ENCODE measurements around the gene TOP2B.

The TOP2B gene

GRCh38 chr3:25581823-25582222 is 82.9 kb downstream of the TOP2B start:
- DNase-seq = no peak

- DNase-seq = no peak
Measured at GRCh38 chr3:25581335-25581734, 83.4 kb downstream of the TOP2B start.

GRCh38 chr3:25580534-25580933 is 84.2 kb downstream of the TOP2B start:
- DNase-seq = no peak

GRCh38 chr3:25578059-25578458 is 86.6 kb downstream of the TOP2B start:
- DNase-seq = no peak

- DNase-seq = no peak
Measured at GRCh38 chr3:25576831-25577454, 87.8 kb downstream of the TOP2B start.

- DNase-seq = no peak
Measured at GRCh38 chr3:25576146-25576545, 88.6 kb downstream of the TOP2B start.

GRCh38 chr3:25575001-25575400 is 89.7 kb downstream of the TOP2B start:
- DNase-seq = no peak

GRCh38 chr3:25574172-25574765 is 90.4 kb downstream of the TOP2B start:
- no peak for DNase-seq

- DNase-seq = no peak
Measured at GRCh38 chr3:25573386-25574171, 91.1 kb downstream of the TOP2B start.

GRCh38 chr3:25572919-25573385 is 91.8 kb downstream of the TOP2B start:
- no peak for DNase-seq

GRCh38 chr3:25572336-25572735 is 92.4 kb downstream of the TOP2B start:
- DNase-seq = no peak

GRCh38 chr3:25571285-25571684 is 93.4 kb downstream of the TOP2B start:
- no peak for DNase-seq

GRCh38 chr3:25568525-25569078 is 96.1 kb downstream of the TOP2B start:
- no peak for DNase-seq

- no peak for DNase-seq
Measured at GRCh38 chr3:25567806-25568524, 96.7 kb downstream of the TOP2B start.

- no peak for DNase-seq
Measured at GRCh38 chr3:25567388-25567787, 97.3 kb downstream of the TOP2B start.

GRCh38 chr3:25566358-25566920 is 98.3 kb downstream of the TOP2B start:
- DNase-seq = no peak

- no peak for DNase-seq
Measured at GRCh38 chr3:25565807-25566206, 98.9 kb downstream of the TOP2B start.

- DNase-seq = no peak
Measured at GRCh38 chr3:25564075-25564474, 100.6 kb downstream of the TOP2B start.

GRCh38 chr3:25563601-25564000 is 101.1 kb downstream of the TOP2B start:
- DNase-seq = no peak

- no peak for DNase-seq
Measured at GRCh38 chr3:25558796-25559195, 105.9 kb downstream of the TOP2B start.

- no peak for DNase-seq
Measured at GRCh38 chr3:25558121-25558520, 106.6 kb downstream of the TOP2B start.

GRCh38 chr3:25557694-25558093 is 107.0 kb downstream of the TOP2B start:
- no peak for DNase-seq

GRCh38 chr3:25556447-25556846 is 108.3 kb downstream of the TOP2B start:
- DNase-seq = no peak

All from activated gamma-delta T cell (primary cell).